Eye (tissue), 1 donor: ENCODE results near the gene CLEC2L.

Experiments
- DNase-seq: peaks from one replicate; pipeline ENCODE4 v3.0.0-alpha.2; 2015

Gene CLEC2L

DNA sequence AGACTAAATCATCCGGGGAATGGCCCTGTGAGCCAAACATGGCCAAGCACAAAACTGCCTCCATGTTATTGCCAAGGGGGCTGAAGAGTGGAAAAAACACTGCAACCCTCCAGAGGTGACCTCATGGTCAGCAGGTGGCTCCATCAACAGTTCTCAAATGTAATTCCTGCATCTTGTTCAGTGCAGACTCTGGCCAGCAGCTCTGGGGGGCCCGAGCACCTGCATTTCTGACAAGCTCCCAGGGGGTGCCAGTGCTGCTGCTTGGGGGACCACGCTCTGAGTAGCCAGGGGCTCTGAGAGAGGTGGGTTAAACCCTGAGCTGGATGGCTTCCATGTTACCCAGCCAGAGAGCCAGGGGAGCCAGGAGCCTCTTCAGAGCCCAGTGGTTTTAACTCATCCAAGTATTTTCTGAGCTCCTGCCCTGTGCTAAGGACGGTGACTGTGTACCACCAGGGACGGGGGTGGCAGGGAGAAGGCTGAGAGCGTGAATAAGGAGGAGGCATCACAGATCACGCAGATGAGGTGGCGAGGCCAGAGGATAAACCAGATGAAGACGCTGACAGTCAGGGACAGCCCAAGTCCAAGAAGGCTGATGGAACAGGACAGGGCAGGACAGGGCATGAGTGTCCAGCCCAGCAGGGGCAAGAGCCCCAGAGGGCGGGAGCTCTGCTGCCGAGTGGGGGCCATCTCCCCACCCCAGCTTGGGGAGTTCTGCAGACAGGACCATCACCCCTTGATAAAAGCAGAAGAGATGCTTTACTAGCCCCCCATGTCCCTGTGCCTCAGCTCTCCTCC, 52.9 kb downstream of the CLEC2L start:
- no peak for DNase-seq

DNA sequence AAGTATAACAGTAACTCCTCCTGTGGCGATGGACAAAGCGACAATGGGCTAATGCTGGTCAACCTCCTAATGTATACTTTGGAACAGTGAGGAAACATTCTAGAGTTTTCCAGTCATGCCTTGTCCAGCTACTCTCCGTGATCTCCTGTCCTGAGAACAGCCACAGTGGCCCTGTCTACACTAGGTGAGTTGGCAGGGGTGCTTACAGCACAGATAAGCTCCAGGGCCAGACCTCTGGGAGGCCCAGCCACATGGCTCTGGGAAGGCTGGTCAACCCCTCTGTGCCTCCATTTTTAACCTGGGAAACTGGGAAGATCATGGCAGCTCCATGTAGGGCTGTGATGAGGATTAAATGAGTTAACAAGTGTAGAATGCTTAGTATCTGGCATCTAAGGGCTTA, 57.0 kb downstream of the CLEC2L start:
- no peak for DNase-seq

DNA sequence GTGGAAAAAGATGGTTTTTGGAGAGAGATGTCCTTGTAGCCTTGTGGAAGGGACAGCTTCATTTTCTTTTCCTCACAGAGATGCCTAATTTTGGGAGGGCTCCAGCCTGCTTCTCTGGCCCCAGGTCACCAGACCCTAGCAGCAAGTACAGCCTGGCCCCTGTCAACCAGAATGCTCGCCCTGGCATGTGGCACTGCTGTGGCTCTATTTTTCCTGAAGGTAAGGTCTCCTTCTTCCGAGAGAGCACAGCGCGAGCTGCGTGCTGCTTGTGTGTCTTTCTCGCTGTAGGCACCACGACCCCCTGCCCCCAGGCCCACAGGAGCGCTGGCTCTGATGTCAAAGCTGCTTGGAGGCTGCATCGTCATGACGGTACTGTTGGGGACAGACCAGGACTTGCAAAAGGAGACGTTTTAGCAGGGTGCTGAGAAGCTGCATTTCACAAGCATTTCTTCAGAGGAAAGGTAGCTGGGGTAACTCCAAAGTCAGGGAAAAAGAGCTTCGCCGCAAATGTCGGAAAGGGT, 58.7 kb downstream of the CLEC2L start:
- DNase-seq: no peak

DNA sequence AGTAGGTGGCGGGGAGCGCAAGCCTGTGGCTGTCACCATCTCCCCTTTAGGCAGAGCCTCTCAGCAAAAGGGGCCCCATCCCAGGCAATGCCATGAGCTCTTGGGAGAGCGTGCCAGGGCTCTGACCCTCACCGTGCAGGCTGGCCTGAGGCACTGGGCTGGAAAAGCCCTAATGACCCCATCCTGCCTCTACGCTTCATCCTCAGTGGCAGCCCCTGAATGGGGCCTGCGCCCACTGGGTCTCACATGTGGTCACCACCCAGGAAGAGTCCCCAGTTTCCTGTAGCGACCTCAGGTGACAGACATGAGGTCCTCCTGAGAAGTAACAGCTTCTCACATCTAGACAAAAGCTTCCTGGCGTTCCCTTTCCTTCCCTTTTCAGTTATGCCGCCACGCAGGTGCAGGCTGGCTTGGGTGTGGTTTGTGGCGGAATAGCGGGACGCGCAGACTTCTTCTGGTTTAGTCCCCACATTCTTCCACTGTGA, 59.2 kb downstream of the CLEC2L start:
- no peak for DNase-seq

DNA sequence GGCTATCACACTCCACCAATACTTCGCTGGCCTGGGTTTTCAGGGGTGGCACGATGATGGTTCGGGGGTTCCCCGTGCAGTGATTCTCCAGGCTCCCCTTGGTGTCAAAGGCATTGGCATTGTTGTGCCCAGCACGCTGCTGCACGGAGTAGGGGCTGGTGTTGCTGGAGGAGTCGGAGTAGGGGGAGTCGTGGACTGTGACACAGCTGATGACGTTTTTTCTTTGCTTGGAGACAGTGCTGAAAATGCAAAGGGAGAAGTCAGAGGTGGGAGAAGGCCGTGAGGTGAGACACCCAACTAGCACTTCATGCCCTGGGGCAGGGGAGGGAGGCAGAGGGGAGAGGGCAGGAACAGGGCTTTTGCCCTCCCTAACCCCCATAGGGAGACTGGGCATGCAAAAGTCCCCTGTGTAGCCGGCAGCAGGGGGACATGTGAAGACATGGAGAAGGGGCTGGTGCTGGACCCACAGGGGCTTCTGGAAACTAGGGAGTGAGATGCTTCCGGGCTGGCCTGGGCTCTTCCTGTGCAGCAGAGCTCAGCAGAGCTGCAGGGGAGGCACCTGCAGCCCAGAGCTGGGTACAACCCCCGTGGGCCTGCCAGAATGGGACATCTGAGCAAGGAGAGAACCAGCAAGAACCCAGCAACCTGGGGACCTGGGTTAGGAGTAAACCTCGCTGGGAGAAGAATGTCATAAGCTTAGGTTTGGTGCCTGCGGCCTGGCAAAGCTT, 60.5 kb downstream of the CLEC2L start:
- no peak for DNase-seq

DNA sequence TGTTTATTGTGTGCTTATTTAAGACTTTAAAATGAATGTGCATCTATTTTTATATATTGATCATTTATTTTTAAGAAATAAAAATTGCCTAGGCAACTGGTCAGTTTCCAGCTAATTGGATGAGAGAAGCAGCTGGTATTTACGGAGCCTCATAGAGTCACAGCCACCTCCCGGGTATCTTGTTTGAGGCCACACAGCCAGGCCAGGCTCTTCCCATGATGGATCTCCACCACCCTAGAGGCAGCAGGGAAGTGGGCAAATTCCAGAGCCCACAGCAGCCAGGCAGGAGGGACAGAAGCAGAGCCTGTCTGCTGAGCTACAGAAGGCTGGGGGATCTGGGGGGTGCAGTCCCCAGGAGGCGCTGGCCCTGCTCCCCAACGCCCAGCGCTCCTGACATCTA, 61.6 kb downstream of the CLEC2L start:
- DNase-seq: no peak

DNA sequence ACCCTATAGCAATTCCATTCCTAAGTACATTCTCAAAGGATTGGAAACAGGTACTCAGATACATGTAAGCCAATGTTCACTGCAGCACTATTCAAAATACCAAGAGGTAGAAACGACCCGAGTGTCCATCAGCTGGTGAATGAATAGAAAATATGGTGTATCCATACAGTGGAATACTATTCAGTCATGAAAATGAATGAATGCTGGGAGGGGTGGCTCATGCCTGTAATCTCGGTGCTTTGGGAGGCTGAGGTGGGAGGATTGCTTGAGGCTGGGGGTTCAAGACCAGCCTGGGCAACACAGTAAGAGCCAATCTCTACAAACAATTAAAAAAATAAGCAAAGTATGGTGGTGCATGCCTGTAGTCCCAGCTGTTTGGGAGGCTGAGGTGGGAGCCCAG, 62.8 kb downstream of the CLEC2L start:
- no peak for DNase-seq

DNA sequence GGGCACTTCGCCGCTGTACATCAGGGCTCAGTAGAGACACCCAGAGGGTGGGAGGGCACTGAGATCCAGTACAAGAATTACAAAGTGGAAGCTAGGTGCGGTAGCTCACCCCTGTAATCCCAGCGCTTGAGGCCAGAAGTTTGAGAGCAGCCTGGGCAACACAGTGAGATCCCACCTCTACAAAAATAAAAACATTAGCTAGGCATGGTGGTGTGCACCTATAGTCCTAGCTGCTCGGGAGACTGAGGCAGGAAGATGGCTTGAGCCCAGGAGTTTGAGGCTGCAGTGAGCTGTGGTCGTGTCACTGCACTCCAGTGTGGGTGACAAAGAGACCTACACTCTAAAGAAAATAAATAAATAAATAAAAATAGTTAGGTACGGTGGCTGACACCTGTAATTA, 64.0 kb downstream of the CLEC2L start:
- no peak for DNase-seq

DNA sequence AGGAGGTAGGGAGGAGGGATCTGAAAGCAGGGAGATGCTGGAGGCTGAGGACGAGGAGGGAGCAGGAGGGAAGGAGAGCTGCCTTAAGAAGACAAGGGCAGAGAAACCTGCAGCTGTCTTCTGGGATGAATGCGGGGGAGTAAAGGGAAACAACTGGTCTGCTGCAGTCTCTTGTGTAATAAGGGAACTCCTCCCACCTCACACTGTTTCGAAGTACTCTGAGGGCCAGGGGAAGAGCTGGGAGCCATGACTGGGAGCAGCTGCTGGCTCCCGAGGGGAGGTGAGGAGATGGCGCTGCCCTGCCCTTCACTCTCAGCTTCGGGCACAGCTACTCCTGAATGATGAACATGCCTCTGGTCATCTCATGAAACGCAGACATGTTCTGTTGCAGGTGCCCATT, 65.1 kb downstream of the CLEC2L start:
- DNase-seq: peak; percentile 19

DNA sequence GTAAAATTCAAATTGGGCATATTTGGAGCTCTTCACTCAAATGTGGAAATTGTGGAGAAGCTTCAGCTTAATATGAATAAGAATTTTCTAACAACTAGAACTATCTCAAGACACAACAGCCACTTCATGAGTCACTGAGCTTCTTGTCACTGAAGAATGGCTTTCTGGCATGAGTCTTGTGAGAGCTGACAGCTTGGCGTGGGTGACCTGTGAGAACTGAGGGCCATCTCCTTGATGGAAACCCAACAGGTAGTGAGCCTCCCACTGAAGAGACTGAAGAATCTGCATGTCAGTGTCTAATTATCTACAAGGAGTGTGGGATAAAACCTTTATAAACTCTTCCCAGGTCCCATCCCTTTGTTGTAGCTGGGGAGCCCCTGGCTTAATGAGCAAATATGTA, 66.0 kb downstream of the CLEC2L start:
- no peak for DNase-seq

DNA sequence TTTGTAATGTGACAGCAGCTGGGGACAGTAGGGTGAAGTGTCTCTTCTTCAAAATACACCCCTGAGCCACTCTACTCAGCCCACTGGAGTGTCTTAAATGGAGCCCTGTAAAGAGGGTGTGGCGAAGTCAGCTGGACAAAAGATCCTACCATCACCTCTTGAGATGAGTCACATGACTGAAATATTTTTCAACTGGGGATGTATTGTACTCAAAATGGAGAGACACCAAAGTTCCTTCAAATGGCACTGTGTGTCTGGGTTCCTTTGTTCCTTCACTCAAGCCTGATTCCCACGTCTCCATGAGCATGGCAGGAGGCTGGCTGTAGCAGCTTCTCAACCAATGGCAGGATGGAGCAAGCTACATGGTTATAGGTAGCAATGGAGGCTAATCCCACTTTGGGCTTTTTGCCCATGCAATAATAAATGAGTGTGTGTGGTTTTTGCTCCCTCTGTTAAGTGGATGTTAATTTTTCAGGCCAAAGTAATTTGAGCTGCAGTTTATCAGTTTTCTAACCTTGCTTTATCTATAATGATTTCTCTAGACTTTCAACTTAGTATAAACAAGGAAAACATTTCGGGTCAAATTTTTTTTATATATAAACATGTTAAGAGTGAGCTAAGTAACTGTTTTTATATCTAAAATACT, 68.2 kb downstream of the CLEC2L start:
- no peak for DNase-seq

DNA sequence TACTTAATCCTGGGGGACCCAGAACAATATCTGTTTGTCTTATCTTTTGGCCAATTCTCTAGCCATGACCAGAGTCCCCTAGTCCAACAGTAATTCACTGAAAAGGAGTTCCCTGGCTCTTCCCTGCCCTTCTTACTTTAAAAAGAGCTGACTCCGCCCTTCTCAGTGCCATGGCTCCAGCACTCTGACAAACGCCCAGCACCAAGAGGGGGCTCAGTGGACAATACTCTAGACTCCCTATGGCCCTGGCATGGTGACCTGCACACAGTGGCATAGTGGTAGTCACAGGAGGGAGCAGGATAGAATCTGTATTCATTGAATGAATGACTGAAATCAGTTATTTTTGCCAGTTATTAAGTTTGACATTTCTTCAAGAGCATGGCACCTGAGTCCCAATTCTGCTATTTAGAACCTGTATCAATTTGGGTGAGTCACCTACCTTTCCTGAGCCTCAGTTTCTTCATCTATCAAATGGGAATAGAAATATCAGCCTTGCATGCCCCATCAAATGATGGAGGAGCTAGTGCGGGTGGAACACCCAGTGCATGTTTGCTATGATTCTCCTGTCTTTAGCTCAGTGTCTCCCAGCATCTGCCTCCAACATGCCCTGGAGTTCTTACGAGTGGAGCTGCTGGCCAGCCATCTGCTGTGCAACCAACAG, 69.4 kb downstream of the CLEC2L start:
- no peak for DNase-seq

DNA sequence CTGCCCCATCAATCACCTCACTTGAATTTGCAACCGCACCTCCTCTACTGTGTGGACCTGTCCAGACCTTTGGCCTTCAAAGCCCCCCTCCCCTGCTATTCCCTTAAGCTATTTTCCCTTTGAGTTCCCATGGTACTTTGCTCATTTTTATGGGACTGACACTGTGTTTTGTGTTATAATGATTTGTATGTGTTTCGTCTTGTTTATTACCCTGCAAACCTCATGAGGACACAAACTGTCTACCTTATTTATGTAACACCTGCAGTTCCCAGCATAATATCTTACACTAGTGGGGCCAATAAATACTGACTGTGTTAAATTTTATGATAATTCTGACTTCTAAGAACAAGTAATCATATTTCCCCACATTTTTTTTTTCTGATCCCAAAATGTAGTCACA, 70.6 kb downstream of the CLEC2L start:
- DNase-seq: no peak
